Stimulated activated naive CD4-positive, alpha-beta T cell treated with Interleukin-2 at 50 U/mL for 16 hours (primary cell): ENCODE data around the gene LAMA1.
"Not testable (repeated sequence)": the region's sequence is repeated elsewhere in the genome, so short reads cannot be mapped to it uniquely, and the experiment has no call there.

Experiments
- DNase-seq: peaks from one replicate; lab custom pipeline; 2025; lab: John Stamatoyannopoulos, UW

Gene LAMA1

GRCh38 chr18:7117390-7118355, at the start of gene LAMA1:
TSS of gene LAMA1 (minus strand) at chr18:7117797. CDS start at chr18:7117720, 77 bp downstream.
- DNase-seq: no peak

GRCh38 chr18:7165846-7166393, 48.3 kb upstream of the LAMA1 start:
- no peak for DNase-seq

- no peak for DNase-seq
These were observed 46.9 kb upstream of the LAMA1 start for GRCh38 chr18:7164323-7165004.

DNA sequence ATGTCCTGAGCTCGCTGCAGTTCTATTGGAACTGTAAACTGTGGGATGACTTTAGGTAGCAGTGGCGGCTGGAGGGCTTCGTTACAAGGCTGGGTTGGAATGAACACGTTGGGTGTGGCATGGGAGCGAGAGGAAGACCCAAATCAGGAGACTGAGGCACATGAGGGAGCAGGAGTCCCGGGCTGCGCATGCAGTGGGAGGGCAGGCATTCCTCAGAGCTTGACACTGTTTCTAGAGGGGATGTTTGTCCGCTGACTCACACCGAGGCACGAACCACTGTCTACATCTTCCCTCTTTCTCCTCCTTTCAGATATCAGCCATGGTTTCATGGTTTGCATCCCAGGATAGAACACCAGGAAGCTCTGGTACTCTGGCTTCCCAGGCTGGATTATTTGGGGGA, 40.6 kb upstream of the LAMA1 start:
- no peak for DNase-seq

GRCh38 chr18:7157760-7158159, 40.2 kb upstream of the LAMA1 start:
- DNase-seq: no peak

DNA sequence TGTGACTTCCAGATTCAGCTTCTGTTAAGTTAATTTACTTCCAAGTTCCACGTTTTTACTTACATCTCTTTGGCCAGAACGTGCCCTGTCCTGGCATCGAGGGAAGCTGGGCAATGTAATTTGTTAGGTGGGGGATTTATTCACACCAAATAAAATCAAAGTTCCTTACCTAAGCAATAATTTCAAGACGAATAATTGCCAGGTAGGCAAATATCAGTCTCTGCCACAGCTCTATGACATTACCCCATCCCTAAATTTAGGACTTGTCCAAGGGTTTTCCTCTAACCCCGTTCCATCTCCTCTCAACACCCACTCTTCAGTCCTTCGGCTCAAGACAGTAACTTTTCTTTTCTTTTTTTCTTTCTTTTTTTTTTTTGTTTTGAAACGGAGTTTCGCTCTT, 38.3 kb upstream of the LAMA1 start:
- no peak for DNase-seq

GRCh38 chr18:7155092-7155491, 37.5 kb upstream of the LAMA1 start:
- no peak for DNase-seq

- DNase-seq: no peak
These were observed 34.8 kb upstream of the LAMA1 start for GRCh38 chr18:7152440-7152839.

DNA sequence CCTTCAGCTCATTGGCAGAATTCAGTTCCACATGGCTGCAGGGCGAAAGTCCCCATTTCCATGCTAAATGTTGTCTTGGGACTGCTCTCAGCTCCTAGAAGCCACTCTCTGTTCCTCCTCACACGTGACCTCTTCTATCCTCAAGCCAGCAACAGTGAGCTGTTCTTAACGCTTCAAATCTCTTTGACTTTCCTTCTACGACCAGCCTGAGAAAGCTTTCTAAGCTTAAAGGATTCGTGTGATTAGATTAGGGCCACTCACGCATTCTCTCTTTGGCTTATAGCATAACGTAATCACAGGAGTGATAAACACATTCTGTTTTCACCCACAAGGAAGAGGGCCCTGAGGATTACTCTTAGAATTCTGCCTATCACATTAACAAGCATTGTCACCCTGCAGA, 29.8 kb upstream of the LAMA1 start:
- DNase-seq: no peak

DNA sequence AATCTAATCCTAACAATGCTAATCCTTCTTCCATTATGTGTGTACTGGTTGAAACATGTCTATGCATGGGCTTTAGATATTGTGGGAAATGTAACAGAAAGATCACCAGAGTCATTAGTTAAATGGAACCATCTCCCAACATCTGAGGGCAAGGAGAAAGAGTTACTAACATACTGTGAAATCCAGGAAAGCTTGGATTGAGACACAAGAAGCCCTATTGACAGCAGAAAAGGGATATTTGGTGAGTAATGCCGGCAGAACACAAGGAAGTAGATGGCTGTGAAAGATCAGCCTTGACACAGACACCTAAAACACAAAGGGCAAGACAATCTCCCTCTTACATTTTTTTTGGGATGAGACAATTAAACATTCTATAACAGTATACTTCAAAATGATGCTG, 28.5 kb upstream of the LAMA1 start:
- no peak for DNase-seq

DNA sequence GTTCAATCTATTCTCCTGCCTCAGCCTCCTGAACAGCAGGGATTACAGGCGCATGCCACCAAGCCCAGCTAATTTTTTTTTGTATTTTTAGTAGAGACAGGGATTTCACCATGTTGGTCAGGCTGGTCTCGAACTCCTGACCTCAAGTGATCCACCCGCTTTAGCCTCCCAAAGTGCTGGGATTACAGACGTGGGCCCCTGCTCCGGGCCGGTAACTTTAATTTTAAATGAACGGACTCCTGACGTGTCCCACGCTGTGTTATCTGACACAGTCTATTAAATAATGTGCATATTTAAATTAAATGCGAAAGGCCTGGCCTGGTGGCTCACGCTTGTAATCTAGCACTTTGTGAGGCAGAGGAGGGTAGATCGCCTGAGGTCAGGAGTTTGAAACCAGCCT, 27.3 kb upstream of the LAMA1 start:
- DNase-seq: not testable (repeated sequence)

DNA sequence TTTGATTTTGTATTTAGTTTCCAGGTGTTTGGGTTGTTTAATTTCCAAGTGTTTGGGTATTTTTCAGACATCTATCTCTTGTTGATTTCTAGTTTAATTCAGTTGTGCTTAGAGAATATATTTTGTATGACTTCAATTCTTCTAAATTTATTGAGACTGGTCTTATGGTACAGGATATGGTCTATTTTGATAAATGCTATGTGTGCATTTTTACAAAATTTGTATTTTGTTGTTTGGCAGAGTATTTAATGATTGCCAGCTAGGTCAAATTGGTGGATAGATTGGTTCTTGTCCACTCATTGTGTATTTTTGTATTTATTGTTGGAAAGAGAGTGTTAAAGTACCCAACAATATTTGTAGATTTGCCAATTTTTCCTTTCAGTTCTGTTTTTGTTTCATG, 23.7 kb upstream of the LAMA1 start:
- no peak for DNase-seq

DNA sequence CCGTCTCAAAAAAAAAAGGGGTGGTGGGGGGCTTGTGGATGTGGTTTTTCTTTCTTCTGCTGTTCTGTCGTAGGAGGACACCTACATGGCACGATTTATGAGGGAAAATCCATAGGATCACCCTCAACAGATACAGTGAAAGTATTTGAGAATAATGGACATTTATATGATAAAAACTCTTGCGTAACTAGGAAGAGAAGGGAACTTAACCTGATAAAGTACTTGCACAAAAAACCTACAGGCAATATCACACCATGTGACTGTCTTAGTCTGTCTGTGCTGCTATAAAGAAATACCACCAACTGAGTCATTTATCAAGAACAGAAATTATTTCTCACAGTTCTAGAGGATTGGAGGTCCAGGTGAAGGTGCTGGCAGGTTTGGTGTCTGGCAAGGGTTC, 21.8 kb upstream of the LAMA1 start:
- DNase-seq: no peak

GRCh38 chr18:7133181-7133580, 15.6 kb upstream of the LAMA1 start:
- no peak for DNase-seq

DNA sequence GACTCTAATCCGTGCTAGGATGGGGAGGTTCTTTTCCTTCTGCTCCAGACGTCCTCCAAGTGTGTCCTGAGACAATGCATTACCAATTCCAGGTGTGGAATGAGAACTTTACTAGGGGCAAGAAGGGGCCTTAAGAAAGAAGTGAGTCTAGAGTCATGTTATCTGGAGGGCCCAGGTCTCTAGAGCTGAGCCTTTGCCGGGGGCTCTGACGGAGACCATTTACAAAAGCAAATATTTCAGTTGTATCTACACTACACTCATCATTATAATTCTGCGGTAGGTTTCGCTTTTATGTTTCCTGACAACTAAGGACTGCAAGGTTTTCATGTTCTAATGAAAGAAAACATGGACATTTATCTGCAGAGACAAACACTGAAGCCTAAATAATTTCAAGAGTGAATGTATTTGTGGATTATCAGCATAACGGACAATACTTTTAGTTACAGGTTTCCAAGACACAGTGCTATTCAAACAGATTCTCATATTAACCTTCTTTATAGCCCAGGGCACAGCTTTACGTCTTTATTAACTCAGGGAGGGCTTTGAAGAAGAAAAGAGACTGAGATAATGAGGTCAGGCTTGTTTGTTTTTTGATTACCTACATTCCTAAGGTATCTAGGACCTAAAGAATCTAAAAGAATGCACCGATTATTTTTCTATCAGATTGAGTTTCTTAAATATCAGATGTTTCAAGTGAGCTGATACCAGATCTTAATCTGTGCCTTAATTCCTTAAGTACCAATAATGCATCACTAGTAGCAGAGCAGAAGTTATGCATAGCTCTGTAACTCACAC, 15.0 kb upstream of the LAMA1 start:
- no peak for DNase-seq

GRCh38 chr18:7122376-7122775, 4.8 kb upstream of the LAMA1 start:
- DNase-seq: no peak

GRCh38 chr18:7116792-7117389, 706 bp downstream of the LAMA1 start:
- DNase-seq: no peak

- DNase-seq: no peak
These were observed 1.4 kb downstream of the LAMA1 start for GRCh38 chr18:7116001-7116730.

DNA sequence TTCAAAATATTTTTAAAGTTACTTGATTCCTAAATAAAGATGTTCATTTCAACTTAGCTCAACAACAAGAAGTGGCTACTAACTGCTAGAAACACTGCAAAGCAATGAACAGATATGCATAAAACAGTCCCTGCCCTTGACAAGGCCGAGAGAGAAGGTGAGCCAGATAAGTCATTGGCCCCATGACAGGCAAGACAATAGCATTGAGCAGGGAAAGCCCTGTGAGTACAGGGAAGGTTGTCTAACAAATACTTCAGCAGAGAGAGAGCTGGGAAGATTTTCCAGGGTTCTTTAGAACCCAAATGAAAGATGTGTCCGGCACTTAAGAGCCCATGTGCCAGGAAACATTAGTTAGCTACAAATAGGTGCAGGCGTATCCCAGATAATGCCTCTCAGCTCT, 4.7 kb downstream of the LAMA1 start:
- no peak for DNase-seq

GRCh38 chr18:7111134-7111533, 6.5 kb downstream of the LAMA1 start:
- DNase-seq: no peak

GRCh38 chr18:7105943-7106342, 11.7 kb downstream of the LAMA1 start:
- DNase-seq: no peak
